Panc1 (cell line): ENCODE data around the gene ACOD1. TPM values are rescaled to one million over a fixed set of nuclear protein-coding genes. Genes with fewer than 3 reads are reported as not detected.

Source experiments
- ATAC-seq: fragments of 200-7000 bp; cut with Tn5 transposase; 2 replicates; pipeline ENCODE4 v1.9.1; 2020; ENCODE audit warnings: mild to moderate bottlenecking, moderate library complexity
- BruUV-seq: library from RNA; stranded (reverse); fragments of 400-500 nt; replicated peaks from 2 replicates; lab custom pipeline; 2021; lab: Mats Ljungman, UMichigan
- CTCF ChIA-PET: fragments of 300-600 bp; sonication (Branson Sonifier 250); formaldehyde crosslinking; loops from one replicate; lab custom pipeline; 2022; ENCODE audit warnings: antibody characterized with exemption; lab: Charles Lee
- POLR2A ChIA-PET: fragments of 300-600 bp; sonication (Branson Sonifier 250); formaldehyde crosslinking; loops from one replicate; lab custom pipeline; 2022; ENCODE audit warnings: antibody characterized with exemption; lab: Charles Lee
- DNase-seq: peaks from one replicate; pipeline ENCODE4 v3.0.0-alpha.2; 2010; ENCODE audit warnings: low read depth, low spot score
- H3K27ac ChIP-seq: 2 replicates; pipeline ENCODE4 v1.5.1; 2011; ENCODE audit warnings: mild to moderate bottlenecking, low read length, inconsistent platforms
- H3K27me3 ChIP-seq: fragments of 200-500 bp; sonication (Bioruptor generic); 2 replicates; pipeline ENCODE4 v1.6.0; 2014; ENCODE audit warnings: low read length, inconsistent platforms; ENCODE audit not compliant: control insufficient read depth, insufficient read depth
- H3K36me3 ChIP-seq: fragments of 200-500 bp; sonication (Bioruptor generic); 2 replicates; pipeline ENCODE4 v1.5.1; 2014; ENCODE audit warnings: inconsistent platforms, mild to moderate bottlenecking, low read length, moderate library complexity; ENCODE audit not compliant: control insufficient read depth, insufficient read depth
- H3K4me1 ChIP-seq: 2 replicates; pipeline ENCODE4 v1.5.1; 2011; ENCODE audit warnings: inconsistent platforms, mild to moderate bottlenecking, low read length, moderate library complexity; ENCODE audit not compliant: control insufficient read depth, insufficient read depth
- H3K4me3 ChIP-seq, 2 experiments: 2 replicates each; pipeline ENCODE4 v1.5.1; 2011 to 2012; ENCODE audit warnings: low read depth in 2 of 2, low read length in 2 of 2, mild to moderate bottlenecking in 2 of 2, inconsistent platforms in 1 of 2, moderate library complexity in 1 of 2
- H3K9me3 ChIP-seq: fragments of 200-500 bp; sonication (Bioruptor generic); 2 replicates; pipeline ENCODE4 v1.5.1; 2014; ENCODE audit warnings: low read depth, mild to moderate bottlenecking, inconsistent platforms, low read length, moderate library complexity; ENCODE audit not compliant: control insufficient read depth, insufficient read depth
- POLR2AphosphoS5 ChIP-seq: IDR thresholded peaks from 2 replicates; pipeline ENCODE4 v1.6.1; 2012; ENCODE audit warnings: mild to moderate bottlenecking, low read depth, low read length, moderate library complexity
- REST ChIP-seq, 2 experiments: IDR thresholded peaks; 2 replicates each; pipeline ENCODE4 v1.6.1; 2011 to 2012; ENCODE audit warnings: low read depth in 2 of 2, control low read depth in 1 of 2, low read length in 1 of 2, mild to moderate bottlenecking in 1 of 2, moderate library complexity in 1 of 2; ENCODE audit not compliant: insufficient read depth in 1 of 2
- SIN3A ChIP-seq: IDR thresholded peaks from 2 replicates; pipeline ENCODE4 v1.6.1; 2012; ENCODE audit warnings: low read depth, mild to moderate bottlenecking, low read length, moderate library complexity, borderline replicate concordance; ENCODE audit not compliant: insufficient read depth
- TCF7L2 ChIP-seq: IDR thresholded peaks from 2 replicates; pipeline ENCODE4 v1.6.1; 2011; ENCODE audit warnings: mild to moderate bottlenecking, low read depth, low read length, inconsistent platforms
- in situ Hi-C: cut with HindIII; loops from 2 replicates; pipeline ENCODE4 v1.10.0; 2016; ENCODE audit warnings: low sequenced_read_pairs, low pct_unique_long_range_greater_than_20kb
- intact Hi-C: fragments of 100-400 bp; cut with micrococcal nuclease; formaldehyde crosslinking; loops from one replicate; pipeline ENCODE4 v1.10.0; 2022; ENCODE audit not compliant: unreplicated experiment
- total RNA-seq: library from RNA; stranded (reverse); gene quantifications from one replicate; pipeline ENCODE4 v1.2.1, GENCODE V29; 2021; ENCODE audit not compliant: unreplicated experiment
- TF ChIP-seq, protein P1 (sequence below): fragments of 450-650 bp; IDR thresholded peaks from 2 replicates; pipeline ENCODE4 v1.5.1; 2017; ENCODE audit warnings: mild to moderate bottlenecking

The ACOD1 gene
- total RNA-seq, 1 experiment from 2014 or later, result not detected

GRCh38 chr13:76965759-76966421, 17.6 kb downstream of the ACOD1 start:
- DNase-seq, result no peak
- no peaks in the 10 kb centered on the region for H3K27me3 ChIP-seq
- no peaks in the 10 kb centered on the region for H3K4me1 ChIP-seq
- CTCF ChIA-PET, result no interaction called here
- no TSS peak for BruUV-seq
- intact Hi-C loops (no loop called here), in situ Hi-C loops (no loop called here)
- H3K27ac ChIP-seq, result no peak overlapping the region
- H3K9me3 ChIP-seq, result no peaks in the 10 kb centered on the region
- H3K4me3 ChIP-seq, result no peak overlapping the region
- POLR2A ChIA-PET, result no interaction called here
- H3K36me3 ChIP-seq, result no peaks in the 10 kb centered on the region
- TF ChIP-seq TCF7L2 (no peak), POLR2AphosphoS5 (no peak), REST (IDR thresholded peaks at IDR 0.05; ENCODE audit: insufficient read depth in 1 of 2, low read depth in 2 of 2, low read length in 1 of 2) (no peak), SIN3A (no peak)
- TF ChIP-seq, protein P1, sequence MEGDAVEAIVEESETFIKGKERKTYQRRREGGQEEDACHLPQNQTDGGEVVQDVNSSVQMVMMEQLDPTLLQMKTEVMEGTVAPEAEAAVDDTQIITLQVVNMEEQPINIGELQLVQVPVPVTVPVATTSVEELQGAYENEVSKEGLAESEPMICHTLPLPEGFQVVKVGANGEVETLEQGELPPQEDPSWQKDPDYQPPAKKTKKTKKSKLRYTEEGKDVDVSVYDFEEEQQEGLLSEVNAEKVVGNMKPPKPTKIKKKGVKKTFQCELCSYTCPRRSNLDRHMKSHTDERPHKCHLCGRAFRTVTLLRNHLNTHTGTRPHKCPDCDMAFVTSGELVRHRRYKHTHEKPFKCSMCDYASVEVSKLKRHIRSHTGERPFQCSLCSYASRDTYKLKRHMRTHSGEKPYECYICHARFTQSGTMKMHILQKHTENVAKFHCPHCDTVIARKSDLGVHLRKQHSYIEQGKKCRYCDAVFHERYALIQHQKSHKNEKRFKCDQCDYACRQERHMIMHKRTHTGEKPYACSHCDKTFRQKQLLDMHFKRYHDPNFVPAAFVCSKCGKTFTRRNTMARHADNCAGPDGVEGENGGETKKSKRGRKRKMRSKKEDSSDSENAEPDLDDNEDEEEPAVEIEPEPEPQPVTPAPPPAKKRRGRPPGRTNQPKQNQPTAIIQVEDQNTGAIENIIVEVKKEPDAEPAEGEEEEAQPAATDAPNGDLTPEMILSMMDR, result no peak
- no peak for ATAC-seq

GRCh38 chr13:76967031-76967430, 18.7 kb downstream of the ACOD1 start:
- H3K9me3 ChIP-seq, result no peaks in the 10 kb centered on the region
- ATAC-seq (no peak), DNase-seq (no peak)
- intact Hi-C loops, result no loop called here
- H3K36me3 ChIP-seq, result no peaks in the 10 kb centered on the region
- ChIA-PET CTCF (no interaction called here), POLR2A (no interaction called here)
- H3K27ac ChIP-seq, result no peak overlapping the region
- no peak overlapping the region for H3K4me3 ChIP-seq
- H3K27me3 ChIP-seq, result no peaks in the 10 kb centered on the region
- TF ChIP-seq REST (IDR thresholded peaks at IDR 0.05; ENCODE audit: insufficient read depth in 1 of 2, low read depth in 2 of 2, low read length in 1 of 2) (no peak), POLR2AphosphoS5 (no peak), TCF7L2 (no peak), SIN3A (no peak)
- TF ChIP-seq, protein P1, result no peak
- no TSS peak for BruUV-seq
- in situ Hi-C loops, result no loop called here
- no peaks in the 10 kb centered on the region for H3K4me1 ChIP-seq
